Suprapubic skin (tissue), 3 donors: ENCODE data around the gene MED7.

Experiments
- CTCF ChIP-seq, 2 donors: fragments of 200-600 bp in 1 of 2; fragments of 450-650 bp in 1 of 2; sonication (generic) in 1 of 2; IDR thresholded peaks; one replicate each; pipeline ENCODE4 v1.5.1; 2016 to 2019; ENCODE audit warnings: antibody characterized with exemption in 2 of 2, mild to moderate bottlenecking in 1 of 2, moderate library complexity in 1 of 2
- EP300 ChIP-seq: sonication (generic); formaldehyde crosslinking; IDR thresholded peaks from one replicate; pipeline ENCODE4 v1.6.1; 2017; ENCODE audit warnings: antibody characterized with exemption
- POLR2A ChIP-seq, 2 donors: fragments of 450-650 bp; IDR thresholded peaks; one replicate each; pipeline ENCODE4 v1.6.1; 2017; ENCODE audit warnings: antibody characterized with exemption in 2 of 2, mild to moderate bottlenecking in 2 of 2, moderate library complexity in 2 of 2

- TF ChIP-seq CTCF (IDR thresholded peaks at IDR 0.05) = no peak
- TF ChIP-seq EP300 = no peak
- TF ChIP-seq POLR2A (IDR thresholded peaks at IDR 0.05) = no peak
Observed at GRCh38 chr5:157115502-157115901, 27.2 kb downstream of the MED7 start.
